ENCODE data around the gene HOXD12. TPM values are rescaled to one million over a fixed set of nuclear protein-coding genes. Genes with fewer than 3 reads are reported as not detected.

HOXD12 gene
- total and polyA plus RNA-seq, 8 donors = not detected

DNA sequence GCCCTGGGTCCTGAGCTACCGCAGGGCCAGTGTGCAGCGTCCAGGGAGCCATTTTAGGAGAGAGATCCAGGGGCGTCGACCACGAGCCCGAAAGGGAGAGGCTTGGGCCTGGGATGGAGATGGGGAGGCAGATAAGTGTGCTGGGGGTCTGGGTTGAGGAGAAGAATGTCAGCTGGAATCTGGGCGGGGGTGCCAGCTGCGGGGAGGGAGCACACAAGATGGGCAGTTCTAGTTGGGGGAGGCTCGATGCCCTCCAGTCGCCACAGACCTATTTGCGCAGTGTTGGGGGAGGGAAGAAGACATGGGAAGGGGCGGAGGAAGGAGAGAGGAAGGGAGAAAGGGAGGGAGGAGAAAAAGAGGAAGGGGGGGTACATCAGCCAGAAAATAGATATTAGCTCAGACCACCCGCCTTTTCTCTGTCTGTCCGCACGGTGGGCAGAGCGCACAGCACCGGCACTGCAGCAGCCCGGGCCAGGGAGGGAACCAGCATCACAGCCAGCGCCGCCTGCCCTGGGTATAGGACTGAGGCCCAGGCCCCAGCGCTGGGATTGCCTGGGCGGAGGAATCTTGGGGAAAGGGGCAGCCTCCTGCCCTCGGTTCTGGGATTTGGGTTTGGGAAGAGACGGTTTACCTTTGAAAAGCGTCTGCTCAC, 5.6 kb downstream of the HOXD12 start:
- H3K9me3 ChIP-seq = peaks cover 0 to 25% (median 0%) of the 10 kb centered on the region in 4 donors
- peak overlapping the region in 1 of 4 donors; percentile 28 for H3K4me3 ChIP-seq
- no peak for DNase-seq
- H3K4me1 ChIP-seq = peaks cover 30 to 60% (median 40%) of the 10 kb centered on the region in 4 donors
- H3K36me3 ChIP-seq = no peaks in the 10 kb centered on the region
- no peak overlapping the region for H3K27ac ChIP-seq
- TF ChIP-seq POLR2A (IDR thresholded peaks at IDR 0.05) = no peak
- TF ChIP-seq EP300 (IDR thresholded peaks at IDR 0.05) = no peak
- TF ChIP-seq POLR2AphosphoS5 (IDR thresholded peaks at IDR 0.05) = no peak
- WGBS, 5 donors = 4 to 8% (median 5%) methylated on average over 25 of the region's 25 CpGs
- intact Hi-C loops (cut with DNase I; ENCODE audit: low total_unique reads) = no loop called here
- H3K27me3 ChIP-seq = peaks cover 55 to 100% (median 99%) of the 10 kb centered on the region in 3 donors

DNA sequence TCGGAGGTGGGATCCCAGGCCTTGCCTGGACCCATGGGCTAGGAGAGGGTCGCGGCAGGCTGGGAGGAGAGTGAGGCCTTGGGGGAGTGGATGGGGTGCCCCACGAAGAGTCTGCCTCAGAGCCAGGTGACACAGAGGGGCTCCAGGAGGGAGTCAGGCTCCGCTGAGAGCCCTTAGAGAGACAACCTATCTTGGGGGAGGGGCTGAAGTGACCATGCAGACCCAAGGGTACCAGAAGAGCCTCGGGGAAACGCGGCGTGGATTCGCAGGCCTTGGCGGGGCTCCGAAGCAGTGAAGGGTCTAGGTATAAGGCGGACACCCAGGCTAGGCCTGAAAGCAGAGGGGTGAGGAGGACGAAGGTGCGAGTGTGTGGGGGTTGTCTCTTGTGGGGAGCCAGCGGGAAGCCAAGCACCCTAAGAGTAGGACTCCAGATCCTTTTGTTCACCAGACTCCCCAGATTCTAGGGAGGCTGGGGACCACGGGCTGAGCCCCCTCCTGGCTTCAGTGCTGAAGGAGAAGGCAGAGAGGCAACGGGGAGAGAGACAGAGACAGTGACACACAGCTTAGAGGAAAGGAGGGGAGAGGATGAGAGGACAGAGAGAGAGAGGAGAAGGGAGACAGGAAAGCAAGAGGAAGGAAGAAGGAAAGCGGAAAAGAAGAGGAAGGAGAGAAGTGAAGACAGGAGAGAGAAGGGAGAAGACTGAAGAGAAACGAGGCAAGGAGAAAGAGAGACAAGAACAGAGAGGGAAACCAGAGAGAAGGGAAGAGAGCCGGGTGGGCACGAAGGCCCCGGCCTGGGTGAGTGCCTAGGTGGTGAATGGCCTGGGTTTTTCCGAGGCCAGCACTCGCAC, 6.4 kb downstream of the HOXD12 start:
- 6 to 11% (median 7%) methylated on average over 19 to 25 of the region's 25 CpGs for WGBS, 5 donors
- Histone ChIP-seq H3K27me3 (peaks cover 58 to 100% (median 99%) of the 10 kb centered on the region in 3 donors), H3K36me3 (no peaks in the 10 kb centered on the region), H3K9me3 (peaks cover 0 to 25% (median 0%) of the 10 kb centered on the region in 4 donors), H3K27ac (no peak overlapping the region), H3K4me3 (no peak overlapping the region), H3K4me1 (peaks cover 30 to 53% (median 40%) of the 10 kb centered on the region in 4 donors)
- TF ChIP-seq CTCF (IDR thresholded peaks at IDR 0.05) (no peak), POLR2AphosphoS5 (IDR thresholded peaks at IDR 0.05) (no peak), POLR2A (IDR thresholded peaks at IDR 0.05) (no peak), EP300 (IDR thresholded peaks at IDR 0.05) (no peak)
- DNase-seq = no peak
- intact Hi-C loops (cut with DNase I; ENCODE audit: low total_unique reads) = no loop called here

DNA sequence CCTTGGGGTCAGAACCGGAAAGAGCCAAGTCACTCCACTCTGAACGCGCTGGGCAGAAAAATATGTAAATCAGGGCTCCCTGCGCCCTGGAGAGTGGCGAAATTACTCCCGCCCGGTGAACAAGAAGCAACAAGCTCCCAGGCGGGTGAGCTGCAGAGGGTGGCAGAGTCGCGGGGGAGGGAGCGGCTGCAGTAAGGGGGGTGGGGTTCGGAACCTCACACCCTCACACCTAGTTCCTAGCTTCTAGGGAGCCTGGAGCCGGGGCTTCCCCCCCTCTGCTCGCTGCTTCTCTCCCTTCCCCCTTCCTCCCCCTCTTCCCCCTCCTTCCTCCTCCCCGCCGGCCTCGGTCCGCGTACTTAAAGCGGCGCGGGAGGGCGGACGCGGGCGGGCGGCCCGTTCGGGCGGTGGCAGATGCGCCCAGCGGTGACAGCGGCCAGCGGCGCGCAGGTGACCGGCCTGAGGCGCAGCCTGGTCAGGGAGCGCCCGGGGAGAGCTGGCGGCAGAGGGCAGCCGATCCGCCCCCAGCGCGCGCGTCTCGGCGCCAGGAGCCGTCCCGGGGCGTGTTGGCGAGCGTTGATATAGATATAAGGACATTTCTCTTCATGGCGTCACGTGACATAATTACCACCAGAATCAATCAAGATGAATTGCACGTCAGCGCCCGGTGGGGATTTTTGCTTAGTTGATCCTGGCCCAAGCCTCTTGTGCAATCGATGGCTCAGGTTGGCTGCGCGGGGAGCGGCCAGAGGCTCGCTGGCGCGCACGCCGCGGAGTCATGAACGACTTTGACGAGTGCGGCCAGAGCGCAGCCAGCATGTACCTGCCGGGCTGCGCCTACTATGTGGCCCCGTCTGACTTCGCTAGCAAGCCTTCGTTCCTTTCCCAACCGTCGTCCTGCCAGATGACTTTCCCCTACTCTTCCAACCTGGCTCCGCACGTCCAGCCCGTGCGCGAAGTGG, 7.3 kb downstream of the HOXD12 start, which contains the start of gene HOXD11:
Gene HOXD11, plus strand, starts transcription at position 700 of the 959 bp plus-strand sequence. Its CDS starts 76 bp downstream, at position 776.
- intact Hi-C loops (cut with DNase I; ENCODE audit: low total_unique reads) = no loop called here
- H3K4me1 ChIP-seq = peaks cover 30 to 57% (median 43%) of the 10 kb centered on the region in 4 donors
- H3K27ac ChIP-seq = no peak within 1 kb of the TSS
- whole genome bisulfite sequencing, 5 donors = 4 to 8% (median 6%) methylated on average over 55 to 85 of the region's 85 CpGs
- H3K27me3 ChIP-seq = peaks cover 58 to 100% (median 99%) of the 10 kb centered on the region in 3 donors
- H3K9me3 ChIP-seq = peaks cover 0 to 25% (median 0%) of the 10 kb centered on the region in 4 donors
- TF ChIP-seq CTCF (IDR thresholded peaks at IDR 0.05) (no peak), POLR2AphosphoS5 (IDR thresholded peaks at IDR 0.05) (no peak), EP300 (IDR thresholded peaks at IDR 0.05) (no peak), POLR2A (IDR thresholded peaks at IDR 0.05) (no peak)
- no peaks in the 10 kb centered on the region for H3K36me3 ChIP-seq
- peak within 1 kb of the TSS; percentile 17 to 40 (median 28) for H3K4me3 ChIP-seq
- DNase-seq = no peak

DNA sequence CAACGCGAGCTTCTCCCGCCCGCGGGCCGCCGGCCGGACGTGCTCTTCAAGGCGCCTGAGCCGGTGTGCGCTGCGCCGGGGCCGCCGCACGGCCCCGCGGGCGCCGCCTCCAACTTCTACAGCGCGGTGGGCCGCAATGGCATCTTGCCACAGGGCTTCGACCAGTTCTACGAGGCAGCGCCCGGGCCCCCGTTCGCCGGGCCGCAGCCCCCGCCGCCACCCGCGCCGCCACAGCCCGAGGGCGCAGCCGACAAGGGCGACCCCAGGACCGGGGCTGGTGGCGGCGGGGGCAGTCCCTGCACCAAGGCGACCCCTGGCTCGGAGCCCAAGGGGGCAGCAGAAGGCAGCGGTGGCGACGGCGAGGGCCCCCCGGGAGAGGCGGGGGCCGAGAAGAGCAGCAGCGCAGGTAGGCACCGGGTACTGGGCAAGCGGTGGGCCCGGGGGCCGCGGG, 8.2 kb downstream of the HOXD12 start:
- WGBS, 5 donors = 1 to 6% (median 4%) methylated on average over 16 to 59 of the region's 59 CpGs
- intact Hi-C loops (cut with DNase I; ENCODE audit: low total_unique reads) = no loop called here
- TF ChIP-seq POLR2AphosphoS5 (IDR thresholded peaks at IDR 0.05) (no peak), EP300 (IDR thresholded peaks at IDR 0.05) (no peak), CTCF (IDR thresholded peaks at IDR 0.05) (no peak), POLR2A (IDR thresholded peaks at IDR 0.05) (no peak)
- Histone ChIP-seq H3K4me1 (peaks cover 30 to 61% (median 44%) of the 10 kb centered on the region in 4 donors), H3K27ac (no peak overlapping the region), H3K4me3 (peak overlapping the region in 2 of 4 donors; percentile 2 to 13), H3K36me3 (no peaks in the 10 kb centered on the region), H3K9me3 (peaks cover 0 to 25% (median 0%) of the 10 kb centered on the region in 4 donors), H3K27me3 (peaks cover 63 to 100% (median 99%) of the 10 kb centered on the region in 3 donors)
- no peak for DNase-seq

Data from stomach (tissue), 9 donors.